B cell (primary cell): Measurements from ENCODE around the gene ASTN2.

ENCODE experiments used
- EZH2 ChIP-seq: IDR thresholded peaks from 2 replicates; pipeline ENCODE4 v1.6.1; 2012; ENCODE audit warnings: borderline replicate concordance, low read depth, mild to moderate bottlenecking, moderate library complexity, low read length; ENCODE audit not compliant: insufficient read depth, poor library complexity, severe bottlenecking
- TF ChIP-seq, protein P1 (sequence below): fragments of 200-600 bp; IDR thresholded peaks from one replicate; pipeline ENCODE4 v1.8.0; 2022; ENCODE audit warnings: antibody characterized with exemption, mild to moderate bottlenecking

DNA sequence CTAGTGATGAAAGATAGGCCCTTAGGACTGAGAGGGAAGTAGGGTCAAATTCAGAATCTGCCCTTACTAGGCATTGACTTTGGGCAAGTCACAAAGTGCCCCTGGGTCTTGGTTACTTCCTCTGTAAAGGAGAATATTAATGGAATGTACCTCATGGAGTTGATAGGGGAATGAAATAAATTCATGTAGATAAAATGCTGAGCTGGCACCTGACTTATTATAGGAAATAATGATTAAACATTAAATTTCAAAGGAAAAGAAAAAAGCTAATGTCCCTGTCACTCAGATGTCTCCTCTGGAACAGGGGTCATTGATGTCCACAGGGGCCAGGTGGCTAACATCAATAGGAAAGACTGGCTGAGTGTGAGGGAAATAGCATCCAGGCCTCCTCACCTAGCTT, 406.4 kb downstream of the ASTN2 start:
- TF ChIP-seq EZH2 = no peak
- TF ChIP-seq, protein P1, sequence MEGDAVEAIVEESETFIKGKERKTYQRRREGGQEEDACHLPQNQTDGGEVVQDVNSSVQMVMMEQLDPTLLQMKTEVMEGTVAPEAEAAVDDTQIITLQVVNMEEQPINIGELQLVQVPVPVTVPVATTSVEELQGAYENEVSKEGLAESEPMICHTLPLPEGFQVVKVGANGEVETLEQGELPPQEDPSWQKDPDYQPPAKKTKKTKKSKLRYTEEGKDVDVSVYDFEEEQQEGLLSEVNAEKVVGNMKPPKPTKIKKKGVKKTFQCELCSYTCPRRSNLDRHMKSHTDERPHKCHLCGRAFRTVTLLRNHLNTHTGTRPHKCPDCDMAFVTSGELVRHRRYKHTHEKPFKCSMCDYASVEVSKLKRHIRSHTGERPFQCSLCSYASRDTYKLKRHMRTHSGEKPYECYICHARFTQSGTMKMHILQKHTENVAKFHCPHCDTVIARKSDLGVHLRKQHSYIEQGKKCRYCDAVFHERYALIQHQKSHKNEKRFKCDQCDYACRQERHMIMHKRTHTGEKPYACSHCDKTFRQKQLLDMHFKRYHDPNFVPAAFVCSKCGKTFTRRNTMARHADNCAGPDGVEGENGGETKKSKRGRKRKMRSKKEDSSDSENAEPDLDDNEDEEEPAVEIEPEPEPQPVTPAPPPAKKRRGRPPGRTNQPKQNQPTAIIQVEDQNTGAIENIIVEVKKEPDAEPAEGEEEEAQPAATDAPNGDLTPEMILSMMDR = no peak
